Central memory CD8-positive, alpha-beta T cell (primary cell): Measurements from ENCODE around the gene MPST.

Source experiments
- ATAC-seq: fragments of 150-1000 bp; cut with Tn5 transposase; replicated peaks from 2 replicates; pipeline ENCODE4 v1.10.0; 2022; ENCODE audit warnings: mild to moderate bottlenecking, moderate FRiP score, moderate number of reproducible peaks; ENCODE audit not compliant: poor library complexity, severe bottlenecking; ENCODE audit errors: extremely low read depth
- DNase-seq, 2 donors: peaks; one replicate each; pipeline ENCODE4 v3.0.0; 2021; ENCODE audit warnings: low spot score in 2 of 2
- H3K27ac Mint-ChIP-seq: one replicate; pipeline ENCODE4 v1.8.0; 2022; ENCODE audit warnings: low read depth, mild to moderate bottlenecking, moderate library complexity, mixed read lengths
- H3K27me3 Mint-ChIP-seq: one replicate; pipeline ENCODE4 v1.8.0; 2022; ENCODE audit warnings: mixed read lengths
- H3K36me3 Mint-ChIP-seq: one replicate; pipeline ENCODE4 v1.8.0; 2022; ENCODE audit warnings: mild to moderate bottlenecking, moderate library complexity, mixed read lengths; ENCODE audit not compliant: insufficient read depth
- H3K4me1 Mint-ChIP-seq: one replicate; pipeline ENCODE4 v1.8.0; 2022; ENCODE audit warnings: mixed read lengths
- H3K4me3 Mint-ChIP-seq: one replicate; pipeline ENCODE4 v1.8.0; 2022; ENCODE audit warnings: mild to moderate bottlenecking, moderate library complexity, mixed read lengths
- H3K9me3 Mint-ChIP-seq: one replicate; pipeline ENCODE4 v1.8.0; 2022; ENCODE audit warnings: mixed read lengths

Gene MPST

GRCh38 chr22:37030560-37031281 lies 11.2 kb downstream of the MPST start:
- ATAC-seq (no peak), DNase-seq (no peak)
- Mint-ChIP-seq H3K27me3 (peaks cover 12% of the 10 kb centered on the region), H3K9me3 (no peaks in the 10 kb centered on the region), H3K36me3 (no peaks in the 10 kb centered on the region), H3K4me3 (no peak overlapping the region), H3K27ac (no peak overlapping the region), H3K4me1 (no peaks in the 10 kb centered on the region)

- Mint-ChIP-seq H3K9me3 (no peaks in the 10 kb centered on the region), H3K4me3 (no peak overlapping the region), H3K27me3 (peaks cover 27% of the 10 kb centered on the region), H3K27ac (no peak overlapping the region), H3K36me3 (no peaks in the 10 kb centered on the region), H3K4me1 (no peaks in the 10 kb centered on the region)
- no peak for DNase-seq
- no peak for ATAC-seq
These were observed 12.6 kb downstream of the MPST start for GRCh38 chr22:37032134-37032534.

GRCh38 chr22:37032535-37033460 lies 13.3 kb downstream of the MPST start:
- Mint-ChIP-seq H3K27ac (no peak overlapping the region), H3K4me1 (no peaks in the 10 kb centered on the region), H3K36me3 (no peaks in the 10 kb centered on the region), H3K4me3 (no peak overlapping the region), H3K27me3 (peaks cover 33% of the 10 kb centered on the region), H3K9me3 (no peaks in the 10 kb centered on the region)
- no peak for ATAC-seq
- no peak for DNase-seq

GRCh38 chr22:37033605-37034430 lies 14.3 kb downstream of the MPST start:
- ATAC-seq = no peak
- Mint-ChIP-seq H3K36me3 (no peaks in the 10 kb centered on the region), H3K27me3 (peaks cover 35% of the 10 kb centered on the region), H3K4me3 (no peak overlapping the region), H3K27ac (no peak overlapping the region), H3K9me3 (no peaks in the 10 kb centered on the region), H3K4me1 (no peaks in the 10 kb centered on the region)
- no peak for DNase-seq

- peaks cover 65% of the 10 kb centered on the region for H3K27me3 Mint-ChIP-seq
- no peak for ATAC-seq
- no peaks in the 10 kb centered on the region for H3K4me1 Mint-ChIP-seq
- H3K4me3 Mint-ChIP-seq = no peak overlapping the region
- no peaks in the 10 kb centered on the region for H3K36me3 Mint-ChIP-seq
- H3K27ac Mint-ChIP-seq = no peak overlapping the region
- no peak for DNase-seq
- H3K9me3 Mint-ChIP-seq = no peaks in the 10 kb centered on the region
These were observed 17.3 kb downstream of the MPST start for GRCh38 chr22:37036655-37037377.

GRCh38 chr22:37037669-37038068 lies 18.1 kb downstream of the MPST start:
- DNase-seq (no peak), ATAC-seq (no peak)
- H3K9me3 Mint-ChIP-seq = no peaks in the 10 kb centered on the region
- no peak overlapping the region for H3K27ac Mint-ChIP-seq
- H3K27me3 Mint-ChIP-seq = peaks cover 66% of the 10 kb centered on the region
- no peaks in the 10 kb centered on the region for H3K36me3 Mint-ChIP-seq
- H3K4me1 Mint-ChIP-seq = no peaks in the 10 kb centered on the region
- no peak overlapping the region for H3K4me3 Mint-ChIP-seq

- no peaks in the 10 kb centered on the region for H3K36me3 Mint-ChIP-seq
- H3K9me3 Mint-ChIP-seq = no peaks in the 10 kb centered on the region
- H3K27ac Mint-ChIP-seq = no peak overlapping the region
- H3K4me3 Mint-ChIP-seq = no peak overlapping the region
- H3K4me1 Mint-ChIP-seq = no peaks in the 10 kb centered on the region
- peaks cover 66% of the 10 kb centered on the region for H3K27me3 Mint-ChIP-seq
- ATAC-seq = no peak
- no peak for DNase-seq
These were observed 19.9 kb downstream of the MPST start for GRCh38 chr22:37039466-37039865.

- Mint-ChIP-seq H3K4me1 (no peaks in the 10 kb centered on the region), H3K4me3 (no peak overlapping the region), H3K36me3 (no peaks in the 10 kb centered on the region), H3K27me3 (peaks cover 31% of the 10 kb centered on the region), H3K27ac (no peak overlapping the region), H3K9me3 (no peaks in the 10 kb centered on the region)
- no peak for ATAC-seq
- no peak for DNase-seq
These were observed 23.8 kb downstream of the MPST start for GRCh38 chr22:37043209-37043827.

- ATAC-seq (no peak), DNase-seq (no peak)
- Mint-ChIP-seq H3K27me3 (peaks cover 29% of the 10 kb centered on the region), H3K4me3 (no peak overlapping the region), H3K4me1 (no peaks in the 10 kb centered on the region), H3K27ac (no peak overlapping the region), H3K9me3 (no peaks in the 10 kb centered on the region), H3K36me3 (no peaks in the 10 kb centered on the region)
These were observed 24.4 kb downstream of the MPST start for GRCh38 chr22:37043828-37044538.

- H3K36me3 Mint-ChIP-seq = no peaks in the 10 kb centered on the region
- DNase-seq = no peak
- H3K9me3 Mint-ChIP-seq = no peaks in the 10 kb centered on the region
- H3K4me1 Mint-ChIP-seq = no peaks in the 10 kb centered on the region
- H3K27me3 Mint-ChIP-seq = peaks cover 20% of the 10 kb centered on the region
- ATAC-seq = no peak
- H3K27ac Mint-ChIP-seq = no peak overlapping the region
- H3K4me3 Mint-ChIP-seq = no peak overlapping the region
These were observed 25.4 kb downstream of the MPST start for GRCh38 chr22:37044634-37045625.
